ENCODE data around the gene BEAN1. TPM values are rescaled to one million over a fixed set of nuclear protein-coding genes. Genes with fewer than 3 reads are reported as not detected.
"Not testable (repeated sequence)": the region's sequence is repeated elsewhere in the genome, so short reads cannot be mapped to it uniquely, and the experiment has no call there.

BEAN1 gene
- total and polyA plus RNA-seq, 3 experiments from 2014 or later = 0.09 TPM; not detected in 2

DNA sequence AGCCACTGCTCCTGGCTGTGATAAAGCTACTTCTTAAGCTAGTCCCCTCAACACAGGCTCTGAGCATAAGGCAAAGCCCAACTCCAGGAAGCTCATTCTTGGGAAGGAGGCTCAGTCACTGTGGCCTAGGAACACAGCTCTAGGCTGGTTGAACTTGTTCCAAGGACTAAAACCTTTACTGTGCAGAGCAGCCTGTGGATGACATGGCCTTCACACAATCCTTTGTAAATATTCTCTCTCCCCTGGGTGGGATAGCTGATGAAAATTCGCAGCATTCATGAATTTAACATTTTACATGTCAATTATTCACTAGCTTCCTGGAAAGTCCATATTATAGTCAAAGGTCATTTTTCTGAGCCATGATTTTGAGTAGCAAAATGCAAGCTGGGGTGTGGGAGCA is 28.9 kb downstream of the BEAN1 start:
- Mint-ChIP-seq H3K4me3 (no peak overlapping the region), H3K36me3 (no peaks in the 10 kb centered on the region), H3K9me3 (no peaks in the 10 kb centered on the region), H3K27ac (no peak overlapping the region), H3K4me1 (no peaks in the 10 kb centered on the region), H3K27me3 (peaks cover 11 to 19% of the 10 kb centered on the region in 2 donors)
- H3K9me3 ChIP-seq (ENCODE audit: low read length) = no peaks in the 10 kb centered on the region
- peaks cover 5% of the 10 kb centered on the region for H3K27me3 ChIP-seq (ENCODE audit: insufficient read depth, low read length, poor library complexity, severe bottlenecking)
- ChIA-PET POLR2A (no interaction called here), CTCF (interaction anchor here (1.1 to 1.5 kb wide), 3 partner anchors 21 to 148 kb away, joined by 3 to 4 read pairs (median 3); no protein-coding TSS in a partner anchor)
- no peak overlapping the region for H3K4me3 ChIP-seq (ENCODE audit: low read length)
- H3K4me1 ChIP-seq (ENCODE audit: insufficient read depth, low read length) = no peaks in the 10 kb centered on the region
- DNase-seq = no peak
- no peaks in the 10 kb centered on the region for H3K36me3 ChIP-seq (ENCODE audit: insufficient read depth, low read length)
- no peak overlapping the region for H3K27ac ChIP-seq (ENCODE audit: low read depth, low read length)

DNA sequence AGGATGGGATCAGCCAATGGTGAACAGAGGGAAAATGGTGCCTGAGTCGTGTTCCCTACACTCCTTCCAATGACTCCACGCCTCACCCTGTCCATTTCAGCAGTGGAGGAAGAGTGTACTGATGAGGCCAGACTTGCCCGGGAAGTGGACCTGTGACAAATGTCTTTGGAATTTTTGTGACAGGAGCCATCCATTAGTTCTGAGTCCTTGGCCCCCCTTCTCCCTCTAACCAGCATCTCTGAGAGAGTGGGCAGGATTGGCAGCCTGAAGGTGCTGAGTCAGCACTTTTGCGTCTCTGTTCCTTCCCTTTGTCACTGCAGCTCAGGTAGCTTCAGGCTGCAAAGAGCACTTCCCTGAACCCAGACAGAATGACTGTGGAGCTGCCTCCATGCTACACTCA is 30.8 kb downstream of the BEAN1 start:
- no peak for DNase-seq
- H3K4me3 ChIP-seq (ENCODE audit: low read length) = no peak overlapping the region
- Mint-ChIP-seq H3K9me3 (peaks cover 0 to 2% (median 0%) of the 10 kb centered on the region in 5 donors), H3K36me3 (no peaks in the 10 kb centered on the region), H3K4me3 (no peak overlapping the region), H3K27ac (no peak overlapping the region), H3K27me3 (peaks cover 19 to 37% of the 10 kb centered on the region in 2 donors), H3K4me1 (no peaks in the 10 kb centered on the region)
- CTCF ChIA-PET = no interaction called here
- no peak overlapping the region for H3K27ac ChIP-seq (ENCODE audit: low read depth, low read length)
- H3K27me3 ChIP-seq (ENCODE audit: insufficient read depth, low read length, poor library complexity, severe bottlenecking) = peaks cover 5% of the 10 kb centered on the region
- H3K4me1 ChIP-seq (ENCODE audit: insufficient read depth, low read length) = no peaks in the 10 kb centered on the region
- no peaks in the 10 kb centered on the region for H3K9me3 ChIP-seq (ENCODE audit: low read length)
- H3K36me3 ChIP-seq (ENCODE audit: insufficient read depth, low read length) = no peaks in the 10 kb centered on the region
- POLR2A ChIA-PET = no interaction called here

DNA sequence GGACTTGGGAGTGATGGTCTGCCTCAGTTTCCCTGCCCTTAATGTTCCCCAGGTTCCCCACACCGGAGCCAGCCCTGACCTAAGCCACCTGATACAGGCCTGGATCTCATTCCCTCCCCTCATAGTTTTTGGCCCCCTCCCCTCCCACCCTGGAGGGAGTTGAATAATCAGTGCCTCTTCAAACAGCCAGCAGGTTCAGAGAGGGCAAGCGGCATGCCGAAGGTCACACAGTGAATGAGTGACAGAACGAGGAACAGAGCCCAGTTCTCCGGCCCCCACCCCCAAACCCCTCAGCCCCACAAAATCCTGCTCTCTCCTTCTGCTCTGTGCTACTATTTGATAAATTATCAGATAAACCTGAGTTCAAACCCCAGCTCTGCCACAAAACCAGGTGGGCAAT is 31.2 kb downstream of the BEAN1 start:
- Histone ChIP-seq H3K36me3 (ENCODE audit: insufficient read depth, low read length) (no peaks in the 10 kb centered on the region), H3K4me3 (ENCODE audit: low read length) (no peak overlapping the region), H3K27ac (ENCODE audit: low read depth, low read length) (no peak overlapping the region), H3K27me3 (ENCODE audit: insufficient read depth, low read length, poor library complexity, severe bottlenecking) (peaks cover 5% of the 10 kb centered on the region), H3K4me1 (ENCODE audit: insufficient read depth, low read length) (no peaks in the 10 kb centered on the region), H3K9me3 (ENCODE audit: low read length) (no peaks in the 10 kb centered on the region)
- Mint-ChIP-seq H3K4me3 (no peak overlapping the region), H3K4me1 (no peaks in the 10 kb centered on the region), H3K36me3 (no peaks in the 10 kb centered on the region), H3K27me3 (peaks cover 19 to 41% of the 10 kb centered on the region in 2 donors), H3K27ac (no peak overlapping the region), H3K9me3 (peaks cover 0 to 2% (median 0%) of the 10 kb centered on the region in 5 donors)
- POLR2A ChIA-PET = no interaction called here
- DNase-seq = no peak
- CTCF ChIA-PET = no interaction called here

DNA sequence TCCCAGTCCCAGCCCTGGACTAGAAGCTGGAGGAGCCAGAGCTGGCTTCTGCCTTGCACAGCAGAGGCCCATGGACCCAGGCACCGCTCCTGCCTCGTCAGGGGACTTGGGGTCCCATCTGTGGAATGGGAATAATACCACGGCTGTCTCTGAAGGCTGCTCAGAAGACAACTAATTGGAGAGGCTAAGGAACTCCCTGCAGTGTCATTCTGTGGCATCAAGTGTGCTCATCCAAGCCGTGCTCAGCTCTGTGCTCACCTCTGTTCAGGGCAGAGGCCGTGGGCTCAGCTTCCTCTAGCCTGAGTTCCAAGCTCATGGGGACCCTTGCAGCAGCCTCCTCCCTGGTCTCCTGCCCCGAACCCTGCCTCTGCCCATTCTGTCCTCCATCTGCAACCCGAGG is 31.8 kb downstream of the BEAN1 start:
- peaks cover 19 to 46% of the 10 kb centered on the region in 2 donors for H3K27me3 Mint-ChIP-seq
- H3K9me3 Mint-ChIP-seq = peaks cover 0 to 2% (median 0%) of the 10 kb centered on the region in 5 donors
- no peaks in the 10 kb centered on the region for H3K4me1 Mint-ChIP-seq
- CTCF ChIA-PET = interaction anchor here (1.6 kb wide), 1 partner anchor 18 kb away, joined by 4 read pairs; no protein-coding TSS in a partner anchor
- H3K4me1 ChIP-seq (ENCODE audit: insufficient read depth, low read length) = no peaks in the 10 kb centered on the region
- no peaks in the 10 kb centered on the region for H3K36me3 ChIP-seq (ENCODE audit: insufficient read depth, low read length)
- POLR2A ChIA-PET = no interaction called here
- no peaks in the 10 kb centered on the region for H3K36me3 Mint-ChIP-seq
- H3K4me3 Mint-ChIP-seq = no peak overlapping the region
- H3K4me3 ChIP-seq (ENCODE audit: low read length) = no peak overlapping the region
- H3K27ac ChIP-seq (ENCODE audit: low read depth, low read length) = no peak overlapping the region
- H3K27me3 ChIP-seq (ENCODE audit: insufficient read depth, low read length, poor library complexity, severe bottlenecking) = peaks cover 8% of the 10 kb centered on the region
- H3K27ac Mint-ChIP-seq = no peak overlapping the region
- H3K9me3 ChIP-seq (ENCODE audit: low read length) = no peaks in the 10 kb centered on the region
- no peak for DNase-seq

DNA sequence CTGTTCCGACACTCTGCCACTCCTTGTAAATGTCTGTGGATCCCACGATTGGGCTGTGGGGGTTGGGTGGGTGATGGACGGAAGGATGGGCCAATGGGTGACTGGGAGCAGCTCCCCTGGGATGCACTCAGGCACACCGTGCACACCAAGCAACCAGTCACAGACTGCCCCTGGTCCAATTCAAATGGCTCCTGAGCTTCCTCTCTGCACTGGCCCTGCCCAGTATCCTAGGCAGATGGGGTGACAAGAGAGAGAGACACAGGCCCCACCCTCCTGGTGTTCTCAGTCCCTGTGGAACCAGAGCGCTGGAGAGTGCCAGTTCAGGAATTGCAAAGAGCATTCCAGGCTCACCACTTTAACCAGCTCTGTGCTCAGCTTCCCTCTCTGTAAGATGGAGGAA is 32.8 kb downstream of the BEAN1 start:
- Mint-ChIP-seq H3K27me3 (peaks cover 19 to 51% of the 10 kb centered on the region in 2 donors), H3K9me3 (peaks cover 0 to 2% (median 0%) of the 10 kb centered on the region in 5 donors), H3K4me1 (no peaks in the 10 kb centered on the region), H3K36me3 (no peaks in the 10 kb centered on the region), H3K4me3 (no peak overlapping the region), H3K27ac (no peak overlapping the region)
- no peak overlapping the region for H3K27ac ChIP-seq (ENCODE audit: low read depth, low read length)
- DNase-seq = no peak
- H3K4me1 ChIP-seq (ENCODE audit: insufficient read depth, low read length) = no peaks in the 10 kb centered on the region
- ChIA-PET POLR2A (no interaction called here), CTCF (interaction anchor here (1.6 kb wide), 1 partner anchor 17 kb away, joined by 4 read pairs; no protein-coding TSS in a partner anchor)
- no peak overlapping the region for H3K4me3 ChIP-seq (ENCODE audit: low read length)
- H3K36me3 ChIP-seq (ENCODE audit: insufficient read depth, low read length) = no peaks in the 10 kb centered on the region
- no peaks in the 10 kb centered on the region for H3K9me3 ChIP-seq (ENCODE audit: low read length)
- H3K27me3 ChIP-seq (ENCODE audit: insufficient read depth, low read length, poor library complexity, severe bottlenecking) = peaks cover 9% of the 10 kb centered on the region

DNA sequence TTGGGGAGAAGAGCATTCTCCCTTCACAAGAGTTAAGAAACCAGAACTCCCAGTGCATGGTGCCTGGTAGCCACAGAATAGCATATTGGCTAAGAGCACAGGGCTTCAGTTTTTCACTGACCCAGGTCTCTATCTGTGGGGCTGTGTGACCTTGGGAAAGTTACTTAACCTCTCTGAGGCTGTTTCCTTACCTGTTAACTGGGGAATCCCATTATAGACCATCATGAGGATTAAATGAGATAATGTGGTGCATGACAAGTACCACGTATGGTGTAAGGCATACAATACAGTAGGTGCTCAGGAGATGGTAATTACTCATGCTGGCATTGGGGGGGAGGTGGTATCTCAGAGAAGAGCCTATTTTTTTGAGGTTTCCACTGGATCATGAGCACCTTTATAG is 33.6 kb downstream of the BEAN1 start:
- Histone ChIP-seq H3K9me3 (ENCODE audit: low read length) (no peaks in the 10 kb centered on the region), H3K4me1 (ENCODE audit: insufficient read depth, low read length) (no peaks in the 10 kb centered on the region), H3K36me3 (ENCODE audit: insufficient read depth, low read length) (no peaks in the 10 kb centered on the region), H3K27ac (ENCODE audit: low read depth, low read length) (no peak overlapping the region), H3K27me3 (ENCODE audit: insufficient read depth, low read length, poor library complexity, severe bottlenecking) (peaks cover 9% of the 10 kb centered on the region), H3K4me3 (ENCODE audit: low read length) (no peak overlapping the region)
- POLR2A ChIA-PET = no interaction called here
- H3K9me3 Mint-ChIP-seq = peaks cover 0 to 2% (median 0%) of the 10 kb centered on the region in 5 donors
- CTCF ChIA-PET = no interaction called here
- DNase-seq = no peak
- no peaks in the 10 kb centered on the region for H3K4me1 Mint-ChIP-seq
- H3K4me3 Mint-ChIP-seq = no peak overlapping the region
- no peak overlapping the region for H3K27ac Mint-ChIP-seq
- no peaks in the 10 kb centered on the region for H3K36me3 Mint-ChIP-seq
- peaks cover 19 to 60% of the 10 kb centered on the region in 2 donors for H3K27me3 Mint-ChIP-seq

DNA sequence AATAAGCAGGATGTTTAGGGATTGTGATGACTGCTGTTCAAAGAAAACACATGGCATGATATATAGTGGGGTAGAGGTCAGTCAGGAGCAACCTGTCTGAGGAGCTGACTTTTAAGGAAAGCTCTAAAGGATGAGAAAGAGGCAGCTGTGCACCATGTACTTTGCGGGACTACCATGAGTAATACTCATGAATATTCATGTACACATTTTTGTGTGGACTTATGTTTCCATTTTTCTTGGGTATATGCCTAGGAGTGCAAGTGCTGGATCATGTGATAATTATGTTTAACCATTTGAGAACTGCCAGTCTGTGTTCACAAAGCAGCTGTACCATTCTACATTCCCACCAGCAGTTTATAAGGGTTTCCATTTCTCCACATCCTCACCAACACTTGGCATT is 35.8 kb downstream of the BEAN1 start:
- peaks cover 0 to 4% (median 0%) of the 10 kb centered on the region in 5 donors for H3K9me3 Mint-ChIP-seq

DNA sequence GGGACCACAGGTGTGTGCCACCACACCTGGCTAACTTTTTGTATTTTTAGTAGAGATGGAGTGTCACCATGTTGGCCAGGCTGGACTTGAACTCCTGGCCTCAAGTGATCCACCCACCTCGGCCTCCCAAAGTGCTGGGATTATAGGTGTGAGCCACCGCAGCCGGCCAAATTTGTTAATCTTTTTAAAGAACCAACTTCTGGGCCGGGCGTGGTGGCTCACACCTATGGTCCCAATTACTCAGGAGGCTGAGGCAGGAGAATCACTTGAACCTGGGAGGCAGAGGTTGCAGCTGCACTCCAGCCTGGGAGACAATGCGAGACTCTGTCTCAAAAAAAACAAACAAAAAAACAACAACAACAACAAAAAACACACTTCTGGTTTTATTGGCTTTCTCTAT is 38.9 kb downstream of the BEAN1 start:
- H3K9me3 ChIP-seq (ENCODE audit: low read length); DNase-seq; H3K4me3 ChIP-seq (ENCODE audit: low read length); H3K4me1 Mint-ChIP-seq; H3K36me3 ChIP-seq (ENCODE audit: insufficient read depth, low read length); H3K36me3 Mint-ChIP-seq; POLR2A ChIA-PET; CTCF ChIA-PET; H3K9me3 Mint-ChIP-seq; H3K4me3 Mint-ChIP-seq; H3K27ac Mint-ChIP-seq; H3K4me1 ChIP-seq (ENCODE audit: insufficient read depth, low read length); H3K27me3 ChIP-seq (ENCODE audit: insufficient read depth, low read length, poor library complexity, severe bottlenecking); H3K27ac ChIP-seq (ENCODE audit: low read depth, low read length): not testable (repeated sequence)
- H3K27me3 Mint-ChIP-seq = peaks cover 11 to 67% of the 10 kb centered on the region in 2 donors

More for the DNA sequence above, 35.8 kb downstream of the BEAN1 start:
- ChIA-PET CTCF (no interaction called here), POLR2A (no interaction called here)
- Histone ChIP-seq H3K36me3 (ENCODE audit: insufficient read depth, low read length) (no peaks in the 10 kb centered on the region), H3K9me3 (ENCODE audit: low read length) (no peaks in the 10 kb centered on the region), H3K27ac (ENCODE audit: low read depth, low read length) (no peak overlapping the region), H3K4me1 (ENCODE audit: insufficient read depth, low read length) (no peaks in the 10 kb centered on the region), H3K4me3 (ENCODE audit: low read length) (no peak overlapping the region), H3K27me3 (ENCODE audit: insufficient read depth, low read length, poor library complexity, severe bottlenecking) (peaks cover 13% of the 10 kb centered on the region)
- H3K27ac Mint-ChIP-seq = no peak overlapping the region
- DNase-seq = no peak
- H3K4me1 Mint-ChIP-seq = no peaks in the 10 kb centered on the region
- H3K36me3 Mint-ChIP-seq = peaks cover 0 to 7% (median 2%) of the 10 kb centered on the region in 3 donors
- peaks cover 15 to 75% of the 10 kb centered on the region in 2 donors for H3K27me3 Mint-ChIP-seq
- no peak overlapping the region for H3K4me3 Mint-ChIP-seq

DNA sequence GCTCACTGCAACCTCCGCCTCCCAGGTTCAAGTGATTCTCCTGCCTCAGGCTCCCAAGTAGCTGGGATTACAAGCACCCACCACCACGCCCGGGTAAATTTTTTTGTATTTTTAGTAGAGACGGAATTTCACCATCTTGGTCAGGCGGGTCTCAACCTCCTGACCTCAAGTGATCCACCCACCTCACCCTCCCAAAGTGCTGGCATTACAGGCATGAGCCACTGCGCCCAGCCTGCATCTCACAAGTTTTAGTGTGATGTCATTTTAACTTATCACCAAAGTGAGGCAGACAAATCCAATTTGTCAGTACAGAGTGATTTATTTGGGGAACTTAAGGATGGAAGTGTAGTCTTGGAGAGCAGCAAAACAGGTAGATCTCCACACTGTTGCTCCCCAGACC is 39.5 kb downstream of the BEAN1 start:
- H3K4me3 Mint-ChIP-seq; H3K4me1 Mint-ChIP-seq; H3K36me3 Mint-ChIP-seq; POLR2A ChIA-PET; H3K4me1 ChIP-seq (ENCODE audit: insufficient read depth, low read length); H3K36me3 ChIP-seq (ENCODE audit: insufficient read depth, low read length); H3K27ac Mint-ChIP-seq; H3K9me3 Mint-ChIP-seq; H3K27ac ChIP-seq (ENCODE audit: low read depth, low read length); DNase-seq; H3K4me3 ChIP-seq (ENCODE audit: low read length); H3K9me3 ChIP-seq (ENCODE audit: low read length); CTCF ChIA-PET; H3K27me3 ChIP-seq (ENCODE audit: insufficient read depth, low read length, poor library complexity, severe bottlenecking): not testable (repeated sequence)
- H3K27me3 Mint-ChIP-seq = peaks cover 11 to 60% of the 10 kb centered on the region in 2 donors

All from CD8-positive, alpha-beta memory T cell (primary cell).